ENCODE results near the gene CPA1. TPM values are rescaled to one million over a fixed set of nuclear protein-coding genes. Genes with fewer than 3 reads are reported as not detected.
A peak's percentile ranks its signal among the peaks of the same experiment; 100 is the strongest.

Gene CPA1
- not detected in 2 replicates for total RNA-seq

GRCh38 chr7:130379921-130380860 lies at the start of gene CPA1:
Gene CPA1, plus strand, starts transcription at chr7:130380494. Its CDS starts 27 bp downstream, at chr7:130380521.
- no peak for DNase-seq

GRCh38 chr7:130332259-130333053 lies 47.8 kb upstream of the CPA1 start:
- no peak for DNase-seq

GRCh38 chr7:130333832-130334231 lies 46.5 kb upstream of the CPA1 start:
- DNase-seq, result no peak

- no peak for DNase-seq
Observed at GRCh38 chr7:130334274-130334673, 46.0 kb upstream of the CPA1 start.

- no peak for DNase-seq
Observed at GRCh38 chr7:130337410-130337971, 42.8 kb upstream of the CPA1 start.

- DNase-seq, result no peak
Observed at GRCh38 chr7:130338233-130338632, 42.1 kb upstream of the CPA1 start.

GRCh38 chr7:130341882-130342281 lies 38.4 kb upstream of the CPA1 start:
- DNase-seq, result no peak

GRCh38 chr7:130342701-130343380 lies 37.5 kb upstream of the CPA1 start:
- DNase-seq, result no peak

GRCh38 chr7:130344271-130344866 lies 35.9 kb upstream of the CPA1 start, which contains the start of gene CPA5:
Gene CPA5, plus strand, starts transcription at chr7:130344816. Its CDS starts 1,670 bp downstream, at chr7:130346486.
- DNase-seq, result no peak

- no peak for DNase-seq
Observed at GRCh38 chr7:130345136-130345535, 35.2 kb upstream of the CPA1 start.

- no peak for DNase-seq
Observed at GRCh38 chr7:130345725-130346124, 34.6 kb upstream of the CPA1 start.

GRCh38 chr7:130346177-130346905 lies 34.0 kb upstream of the CPA1 start:
- no peak for DNase-seq

- no peak for DNase-seq
Observed at GRCh38 chr7:130346941-130347340, 33.4 kb upstream of the CPA1 start.

- DNase-seq, result no peak
Observed at GRCh38 chr7:130349911-130350782, 30.1 kb upstream of the CPA1 start.

- DNase-seq, result peak; percentile 21
Observed at GRCh38 chr7:130350945-130351790, 29.1 kb upstream of the CPA1 start.

GRCh38 chr7:130351791-130352090 lies 28.6 kb upstream of the CPA1 start:
- no peak for DNase-seq

- DNase-seq, result peak; percentile 39
Observed at GRCh38 chr7:130352194-130353074, 27.9 kb upstream of the CPA1 start.

- DNase-seq, result no peak
Observed at GRCh38 chr7:130353196-130353595, 27.1 kb upstream of the CPA1 start.

All from dermis blood vessel endothelial cell (primary cell).